ENCODE measurements around the gene RBM20. TPM values are rescaled to one million over a fixed set of nuclear protein-coding genes. Genes with fewer than 3 reads are reported as not detected.
"Not testable (repeated sequence)": the region's sequence is repeated elsewhere in the genome, so short reads cannot be mapped to it uniquely, and the experiment has no call there.

RBM20 gene
- total and polyA plus RNA-seq, 2 of the 4 experiments (the other 2 are of a cell fraction): under 0.01 to 0.15 TPM

DNA sequence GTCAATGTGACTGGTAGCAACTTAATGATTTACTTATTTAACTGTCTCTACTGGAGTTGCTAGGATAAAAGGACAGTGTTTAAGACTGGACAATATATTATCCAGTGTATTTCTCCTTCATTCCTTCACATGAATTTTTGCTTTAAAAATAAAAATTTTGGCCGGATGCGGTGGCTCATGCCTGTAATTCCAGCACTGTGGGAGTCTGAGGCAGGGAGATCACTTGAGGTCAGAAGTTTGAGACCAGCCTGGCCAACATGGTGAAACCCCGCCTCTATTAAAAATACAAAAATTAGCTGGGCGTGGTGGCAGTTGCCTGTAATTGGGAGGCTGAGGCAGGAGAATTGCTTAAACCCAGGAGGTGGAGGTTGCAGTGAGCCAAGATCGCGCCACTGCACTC is 5.1 kb upstream of the RBM20 start:
- CTCF ChIA-PET: interaction anchor here (1.2 kb wide), 1 partner anchor 28 kb away, joined by 3 read pairs; no protein-coding TSS in a partner anchor
- POLR2A ChIA-PET (ENCODE audit: unreplicated experiment); BruUV-seq (replicated peaks): not testable (repeated sequence)

More for the DNA sequence above, 5.1 kb upstream of the RBM20 start:
- H3K4me1 ChIP-seq (ENCODE audit: control insufficient read depth, insufficient read depth, low read length); H4K91ac ChIP-seq (ENCODE audit: insufficient read depth, low read depth, low read length); H3K23ac ChIP-seq (ENCODE audit: low read depth, low read length); in situ Hi-C loops (cut with MboI; ENCODE audit: low sequenced_read_pairs); H3K79me1 ChIP-seq (ENCODE audit: low read depth in 1 of 2, low read length in 2 of 2); H2BK20ac ChIP-seq (ENCODE audit: low read depth, low read length); H2BK120ac ChIP-seq (ENCODE audit: low read depth, low read length); H3K56ac ChIP-seq (ENCODE audit: extremely low read depth, insufficient read depth, low read length); H4K8ac ChIP-seq (ENCODE audit: low read depth in 2 of 2, low read length in 2 of 2); H4K20me1 ChIP-seq (ENCODE audit: insufficient read depth, low read length); intact Hi-C loops (cut with micrococcal nuclease); ATAC-seq (ENCODE audit: low read depth); H3K4me2 ChIP-seq (ENCODE audit: low read depth, low read length); H2BK15ac ChIP-seq (ENCODE audit: low read depth, low read length); H3K18ac ChIP-seq (ENCODE audit: low read depth, low read length); H3K27ac ChIP-seq (ENCODE audit: insufficient read depth, low read length); H3K9me3 ChIP-seq (ENCODE audit: control insufficient read depth, insufficient read depth, low read length); dilution Hi-C loops (cut with HindIII; ENCODE audit: low sequenced_read_pairs, unreplicated experiment); H3K9me1 ChIP-seq (ENCODE audit: insufficient read depth, low read length); H2AK5ac ChIP-seq (ENCODE audit: low read depth, low read length); H3K36me3 ChIP-seq (ENCODE audit: control insufficient read depth, insufficient read depth, low read length); H4K5ac ChIP-seq (ENCODE audit: low read depth, low read length); H3K4ac ChIP-seq (ENCODE audit: low read depth, low read length); H2AFZ ChIP-seq (replicated peaks; ENCODE audit: low read length, poor library complexity); H3K4me3 ChIP-seq (ENCODE audit: insufficient read depth, low read depth, low read length); DNase-seq; H3K14ac ChIP-seq (replicated peaks; ENCODE audit: low read depth, low read length); H2BK5ac ChIP-seq (ENCODE audit: low read depth, low read length, poor library complexity, severe bottlenecking); H2AK9ac ChIP-seq (replicated peaks; ENCODE audit: low read depth, low read length, poor library complexity); H3K9ac ChIP-seq (ENCODE audit: low read depth, low read length): not testable (repeated sequence)
- peaks cover 27% of the 10 kb centered on the region for H3K27me3 ChIP-seq (ENCODE audit: control insufficient read depth, insufficient read depth, low read length)
- no CpG with 5 or more reads among the region's 6 CpGs for whole genome bisulfite sequencing, 2 experiments (ENCODE audit: extremely low coverage in 2 of 2, insufficient read length in 1 of 2)
